ENCODE measurements around the gene SPON1. TPM values are rescaled to one million over a fixed set of nuclear protein-coding genes. Genes with fewer than 3 reads are reported as not detected.

SPON1 gene
- total RNA-seq, 1 experiment from 2014 or later = not detected

- no peak overlapping the region for H3K4me3 ChIP-seq (ENCODE audit: low read length)
- no peak overlapping the region for H3K9ac ChIP-seq (ENCODE audit: low read length)
- BruUV-seq (replicated peaks) = no TSS peak
- H3K27ac ChIP-seq (ENCODE audit: low read length) = no peak overlapping the region
- H3K4me2 ChIP-seq (ENCODE audit: low read length) = no peak overlapping the region
- ATAC-seq (no peak), DNase-seq (no peak)
- ChIA-PET CTCF (no interaction called here), POLR2A (ENCODE audit: unreplicated experiment) (no interaction called here)
- H3K9me3 ChIP-seq (ENCODE audit: low read length) = no peaks in the 10 kb centered on the region
- H4K20me1 ChIP-seq (ENCODE audit: low read length) = no peaks in the 10 kb centered on the region
- no peaks in the 10 kb centered on the region for H3F3A ChIP-seq (ENCODE audit: low read length, unreplicated experiment)
- no peaks in the 10 kb centered on the region for H3K36me3 ChIP-seq (ENCODE audit: low read depth, low read length)
- no peaks in the 10 kb centered on the region for H3K9me2 ChIP-seq (replicated peaks; ENCODE audit: low read length)
- H3K79me2 ChIP-seq (ENCODE audit: low read length) = no peaks in the 10 kb centered on the region
- no peak overlapping the region for H2AFZ ChIP-seq (ENCODE audit: low read length)
- no peaks in the 10 kb centered on the region for H3K27me3 ChIP-seq (ENCODE audit: low read length)
- peaks cover 30% of the 10 kb centered on the region for H3K4me1 ChIP-seq (ENCODE audit: insufficient read depth, low read length)
- intact Hi-C loops (cut with micrococcal nuclease) = no loop called here
- TF ChIP-seq CTCF (conservative IDR thresholded peaks at IDR 0.05; ENCODE audit: low read depth, low read length) (no peak), EZH2 (IDR thresholded peaks at IDR 0.05; ENCODE audit: low read length, unreplicated experiment) (no peak), EZH2phosphoT487 (IDR thresholded peaks at IDR 0.05; ENCODE audit: borderline replicate concordance, low read length) (no peak)
These were observed 64.4 kb downstream of the SPON1 start for GRCh38 chr11:14026961-14027360.

GRCh38 chr11:14027525-14027924, 65.0 kb downstream of the SPON1 start:
- H3K36me3 ChIP-seq (ENCODE audit: low read depth, low read length) = no peaks in the 10 kb centered on the region
- intact Hi-C loops (cut with micrococcal nuclease) = no loop called here
- H3K9ac ChIP-seq (ENCODE audit: low read length) = no peak overlapping the region
- no TSS peak for BruUV-seq (replicated peaks)
- TF ChIP-seq EZH2 (IDR thresholded peaks at IDR 0.05; ENCODE audit: low read length, unreplicated experiment) (no peak), EZH2phosphoT487 (IDR thresholded peaks at IDR 0.05; ENCODE audit: borderline replicate concordance, low read length) (no peak), CTCF (conservative IDR thresholded peaks at IDR 0.05; ENCODE audit: low read depth, low read length) (no peak)
- H3K79me2 ChIP-seq (ENCODE audit: low read length) = no peaks in the 10 kb centered on the region
- no peak for ATAC-seq
- no peak overlapping the region for H3K4me2 ChIP-seq (ENCODE audit: low read length)
- H3F3A ChIP-seq (ENCODE audit: low read length, unreplicated experiment) = no peaks in the 10 kb centered on the region
- H3K27me3 ChIP-seq (ENCODE audit: low read length) = no peaks in the 10 kb centered on the region
- no peaks in the 10 kb centered on the region for H4K20me1 ChIP-seq (ENCODE audit: low read length)
- H3K4me3 ChIP-seq (ENCODE audit: low read length) = no peak overlapping the region
- H3K9me2 ChIP-seq (replicated peaks; ENCODE audit: low read length) = no peaks in the 10 kb centered on the region
- H3K4me1 ChIP-seq (ENCODE audit: insufficient read depth, low read length) = peaks cover 25% of the 10 kb centered on the region
- DNase-seq = no peak
- H3K27ac ChIP-seq (ENCODE audit: low read length) = no peak overlapping the region
- ChIA-PET CTCF (no interaction called here), POLR2A (ENCODE audit: unreplicated experiment) (no interaction called here)
- no peaks in the 10 kb centered on the region for H3K9me3 ChIP-seq (ENCODE audit: low read length)
- no peak overlapping the region for H2AFZ ChIP-seq (ENCODE audit: low read length)

- CTCF ChIA-PET = no interaction called here
- no TSS peak for BruUV-seq (replicated peaks)
- no peaks in the 10 kb centered on the region for H3K79me2 ChIP-seq (ENCODE audit: low read length)
- H2AFZ ChIP-seq (ENCODE audit: low read length) = no peak overlapping the region
- no peaks in the 10 kb centered on the region for H3K9me2 ChIP-seq (replicated peaks; ENCODE audit: low read length)
- no peaks in the 10 kb centered on the region for H3K9me3 ChIP-seq (ENCODE audit: low read length)
- no peaks in the 10 kb centered on the region for H3F3A ChIP-seq (ENCODE audit: low read length, unreplicated experiment)
- no peak for TF ChIP-seq CTCF (conservative IDR thresholded peaks at IDR 0.05; ENCODE audit: low read depth, low read length)
- no peak for TF ChIP-seq EZH2 (IDR thresholded peaks at IDR 0.05; ENCODE audit: low read length, unreplicated experiment)
- TF ChIP-seq EZH2phosphoT487 (IDR thresholded peaks at IDR 0.05; ENCODE audit: borderline replicate concordance, low read length) = no peak
- peak overlapping the region; percentile 59 for H3K4me2 ChIP-seq (ENCODE audit: low read length)
- no peak overlapping the region for H3K4me3 ChIP-seq (ENCODE audit: low read length)
- DNase-seq (no peak), ATAC-seq (no peak)
- H3K9ac ChIP-seq (ENCODE audit: low read length) = no peak overlapping the region
- POLR2A ChIA-PET (ENCODE audit: unreplicated experiment) = no interaction called here
- H3K36me3 ChIP-seq (ENCODE audit: low read depth, low read length) = no peaks in the 10 kb centered on the region
- peak overlapping the region; percentile 19 for H3K27ac ChIP-seq (ENCODE audit: low read length)
- peaks cover 18% of the 10 kb centered on the region for H3K4me1 ChIP-seq (ENCODE audit: insufficient read depth, low read length)
- intact Hi-C loops (cut with micrococcal nuclease) = no loop called here
- no peaks in the 10 kb centered on the region for H3K27me3 ChIP-seq (ENCODE audit: low read length)
- H4K20me1 ChIP-seq (ENCODE audit: low read length) = no peaks in the 10 kb centered on the region
These were observed 66.9 kb downstream of the SPON1 start for GRCh38 chr11:14029440-14029839.
